DMS79 treated with DMSO at 0.1 percent for 48 hours (cell line): ENCODE data around the gene SF3A1.

Source experiments
- DNase-seq: peaks from one replicate; lab custom pipeline; 2025; lab: John Stamatoyannopoulos, UW

Gene SF3A1

DNA sequence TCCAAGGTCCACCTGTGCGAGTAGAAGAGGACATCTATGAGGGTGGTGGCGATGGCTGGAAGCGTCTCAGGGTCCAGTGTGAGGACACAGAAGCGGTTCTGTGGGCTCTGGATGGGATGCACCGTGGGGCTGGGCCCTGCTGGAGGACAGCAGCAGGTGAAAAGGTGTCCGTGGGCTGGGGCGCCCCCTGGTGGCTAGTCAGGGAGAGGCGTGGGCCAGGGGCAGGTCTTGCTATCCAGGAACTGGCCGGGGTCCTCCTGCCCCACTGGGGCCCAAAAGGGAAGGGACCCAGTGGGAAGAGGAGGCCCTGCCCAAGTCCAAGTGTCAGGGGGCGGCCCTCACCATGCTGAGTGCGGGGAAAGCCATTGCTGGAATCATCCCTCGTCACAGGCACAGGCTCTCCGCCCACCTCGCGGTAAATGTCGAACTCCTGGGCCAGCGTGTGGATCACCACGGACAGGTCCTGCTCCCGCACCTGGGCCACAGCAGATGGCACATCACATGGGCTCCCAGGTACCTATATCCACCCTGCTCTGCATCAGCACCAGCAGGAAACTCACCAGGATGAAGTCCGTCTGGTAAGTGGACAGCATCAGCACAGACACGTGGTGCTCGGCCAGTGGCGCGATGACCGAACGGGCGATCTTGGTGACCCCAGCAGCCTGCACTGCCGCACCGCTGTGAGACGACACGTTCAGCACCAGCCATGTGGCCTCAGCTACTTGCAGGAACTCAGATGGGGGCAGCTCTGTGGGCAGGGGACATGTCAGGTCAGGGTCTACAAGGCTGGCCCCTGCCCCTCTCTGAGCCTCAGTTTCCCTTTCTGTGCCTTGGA, 69.7 kb downstream of the SF3A1 start:
- DNase-seq, result peak; percentile 8

DNA sequence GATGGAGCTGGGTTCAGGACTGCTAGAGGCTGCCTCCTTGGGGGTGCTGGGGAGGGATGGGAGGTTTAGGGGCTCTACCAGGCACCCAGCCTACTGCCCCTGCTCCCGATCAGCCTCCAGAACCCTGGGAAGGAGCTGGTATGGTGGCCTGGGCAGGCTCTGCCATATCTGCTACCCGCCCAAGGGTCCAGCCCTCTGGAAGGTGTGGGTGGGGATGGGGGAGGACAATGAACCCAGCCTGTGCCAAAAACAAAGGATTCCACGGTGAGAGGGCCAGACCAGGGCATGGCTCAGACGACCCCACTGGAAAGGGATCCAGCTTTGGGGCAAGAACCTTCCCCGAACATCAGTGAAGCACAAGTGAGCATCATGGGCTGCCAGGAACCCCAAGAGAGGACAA, 70.4 kb downstream of the SF3A1 start:
- no peak for DNase-seq

DNA sequence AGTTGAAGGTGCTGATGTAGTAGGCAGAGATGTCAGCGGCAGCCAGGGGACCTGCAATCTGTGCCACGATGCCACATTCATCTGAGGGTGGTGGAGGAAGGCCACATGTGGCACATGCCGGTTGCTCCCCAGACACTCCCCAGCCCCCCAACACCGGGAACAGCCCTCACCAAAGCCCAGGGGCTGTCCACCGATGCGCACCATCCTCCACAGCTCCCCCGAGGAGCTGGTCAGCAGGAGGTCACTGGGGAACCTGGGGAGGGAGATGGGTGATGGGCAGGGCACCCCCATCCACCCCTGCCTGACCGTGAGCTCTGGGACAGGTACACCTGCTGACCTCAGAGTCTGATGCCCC, 70.9 kb downstream of the SF3A1 start:
- DNase-seq, result no peak

DNA sequence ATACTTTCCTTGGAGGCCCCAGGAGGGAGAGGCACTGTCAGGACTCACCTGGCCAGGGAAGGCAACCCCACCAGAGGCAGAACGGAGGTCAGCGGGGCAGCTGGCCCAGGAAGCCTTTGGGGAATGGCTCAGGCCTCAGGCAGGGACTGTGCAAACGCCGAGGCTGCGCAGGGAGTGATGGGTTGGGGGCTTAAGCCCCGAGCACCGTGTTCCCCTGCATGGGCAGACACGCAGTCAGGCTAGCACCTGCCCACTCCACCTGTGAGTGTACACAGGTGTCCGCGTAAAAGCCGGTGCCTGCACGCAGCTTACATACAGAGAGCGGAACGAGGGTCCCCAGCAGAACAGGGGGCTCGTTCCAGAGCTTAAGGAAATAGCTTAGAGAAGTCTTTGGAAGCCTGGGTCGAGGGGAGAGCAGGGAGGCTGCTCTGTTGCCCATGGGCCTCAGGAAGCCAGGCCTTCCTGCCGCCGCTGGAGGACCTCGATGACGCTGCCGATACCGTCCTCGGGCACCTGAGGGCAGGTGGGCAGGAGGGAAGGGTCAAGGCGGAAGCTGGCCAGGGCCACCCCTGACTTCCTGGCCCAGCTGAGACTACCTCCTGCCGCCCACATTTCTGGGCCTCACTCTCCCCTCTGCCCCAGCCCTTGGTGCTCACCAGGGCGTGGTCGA, 71.4 kb downstream of the SF3A1 start:
- no peak for DNase-seq

DNA sequence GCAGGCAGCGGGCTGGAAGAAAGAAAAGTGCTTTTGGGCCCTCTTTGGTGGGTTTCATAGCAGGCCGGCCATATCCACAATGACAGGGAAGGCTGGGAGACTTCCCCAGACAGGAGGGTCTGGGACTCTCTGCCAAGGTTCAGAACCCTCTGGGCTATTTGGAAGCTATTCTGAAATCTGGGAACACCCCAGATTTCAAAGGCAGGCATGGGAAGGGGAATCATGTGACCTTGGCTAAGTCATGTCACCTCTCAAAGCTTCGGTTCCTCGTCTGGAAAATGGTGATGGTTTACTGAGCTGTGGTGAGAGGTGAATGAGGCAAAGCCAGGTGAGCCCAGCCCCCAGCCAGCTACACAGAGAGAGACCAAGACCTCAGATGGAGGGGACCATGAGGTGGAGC, 72.0 kb downstream of the SF3A1 start:
- no peak for DNase-seq

DNA sequence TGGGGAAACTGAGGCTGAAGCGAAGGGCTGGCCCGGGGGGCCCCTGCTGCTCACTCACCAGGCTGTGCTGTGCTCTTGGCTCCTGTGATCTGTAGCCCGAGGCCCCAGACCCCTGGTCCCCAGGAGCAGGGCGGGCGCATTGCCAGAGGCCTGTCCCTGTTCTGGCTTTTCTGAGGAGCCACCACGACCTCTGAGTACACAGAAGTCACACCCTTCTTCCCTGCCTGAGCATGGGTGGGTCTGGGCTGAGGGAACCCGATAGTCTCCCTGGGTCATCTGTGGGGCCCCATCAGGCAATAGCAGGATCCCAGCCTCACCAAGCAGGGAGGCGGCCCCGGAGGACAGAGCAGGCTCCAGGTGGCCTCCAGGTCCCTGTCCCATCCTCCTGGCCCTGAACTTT, 72.5 kb downstream of the SF3A1 start:
- no peak for DNase-seq

DNA sequence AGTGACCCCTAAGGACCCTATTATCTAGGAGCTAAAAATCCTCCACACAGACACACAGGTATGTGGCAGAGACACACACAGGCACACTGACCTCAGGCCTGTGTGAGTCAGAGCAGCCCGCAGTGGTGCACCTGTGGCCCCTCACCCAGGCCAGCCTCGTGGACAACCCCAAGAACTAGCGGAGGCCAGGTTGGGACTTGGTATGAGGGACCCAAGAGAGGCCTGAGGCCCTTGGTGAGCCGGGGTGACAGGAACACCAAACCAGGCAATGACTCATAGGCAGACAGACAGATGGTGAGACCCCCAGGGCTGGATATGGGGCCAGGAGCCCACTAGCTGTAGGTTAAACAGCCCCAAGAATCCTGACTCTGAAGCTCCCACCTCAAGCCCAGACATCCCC, 73.4 kb downstream of the SF3A1 start:
- DNase-seq, result no peak

DNA sequence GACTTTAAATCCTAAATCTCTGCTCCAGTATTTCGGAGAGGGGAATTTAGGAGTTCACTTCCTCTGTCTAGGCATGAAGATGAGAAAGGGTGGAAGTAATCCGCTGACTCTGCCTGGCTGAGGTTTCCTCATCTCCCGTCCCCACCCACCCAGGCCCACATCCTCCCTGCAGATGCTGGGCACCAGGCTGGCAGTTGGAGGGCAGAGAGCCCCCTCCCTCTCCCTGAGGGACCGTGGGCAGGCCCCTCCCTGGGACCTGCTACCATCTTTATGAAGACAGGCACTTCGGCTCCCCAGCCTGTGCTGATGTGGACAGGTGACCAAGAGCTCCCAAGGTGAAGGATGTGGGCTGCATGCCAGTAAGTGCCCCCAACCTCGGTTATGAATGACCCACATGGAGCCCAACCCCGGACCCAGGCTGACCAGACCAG, 74.1 kb downstream of the SF3A1 start:
- no peak for DNase-seq
